Measurements from ENCODE around the gene ZNF3. TPM values are rescaled to one million over a fixed set of nuclear protein-coding genes. Genes with fewer than 3 reads are reported as not detected.

ZNF3 gene
- total RNA-seq, 1 experiment from 2014 or later = 32.9 TPM

DNA sequence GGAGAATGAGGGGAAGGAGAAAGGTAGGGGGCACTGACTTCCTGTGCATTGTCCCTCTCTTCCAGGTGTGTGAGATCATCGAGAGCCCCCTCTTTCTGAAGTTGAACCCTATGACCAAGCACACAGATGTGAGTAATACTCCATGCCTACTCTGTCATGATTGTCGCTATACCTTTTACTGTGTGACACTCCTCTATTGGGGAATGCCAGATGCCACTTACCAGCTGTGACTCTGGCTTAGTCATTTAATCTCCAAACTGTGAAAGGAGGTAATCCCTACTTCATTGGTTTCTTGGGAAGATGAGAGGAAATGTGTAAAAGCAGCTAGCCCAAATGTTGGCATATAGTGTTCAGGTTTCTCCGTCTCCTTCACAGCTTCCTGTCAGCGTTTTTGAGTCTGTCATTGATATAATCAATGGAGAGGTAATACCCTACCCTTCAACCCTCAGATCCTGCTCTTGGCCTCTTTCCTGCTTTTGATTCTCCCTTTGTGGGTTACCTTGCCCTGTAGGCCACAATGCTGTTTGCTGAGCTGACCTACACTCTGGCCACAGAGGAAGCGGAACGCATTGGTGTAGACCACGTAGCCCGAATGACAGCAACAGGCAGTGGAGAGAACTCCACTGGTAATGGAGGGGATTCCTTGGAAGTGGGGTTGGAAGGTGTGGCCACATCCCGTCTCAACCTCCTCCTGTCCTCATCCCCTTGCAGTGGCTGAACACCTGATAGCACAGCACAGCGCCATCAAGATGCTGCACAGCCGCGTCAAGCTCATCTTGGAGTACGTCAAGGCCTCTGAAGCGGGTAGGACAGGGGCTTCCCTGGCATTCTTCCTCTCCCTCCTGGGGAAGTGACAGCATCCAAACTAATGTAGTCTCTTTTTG, 9.2 kb upstream of the ZNF3 start:
- no peaks in the 10 kb centered on the region for H3K27me3 ChIP-seq (ENCODE audit: control insufficient read depth, insufficient read depth, low read length)
- no peaks in the 10 kb centered on the region for H3K9me3 ChIP-seq (ENCODE audit: control insufficient read depth, insufficient read depth, low read depth, low read length)
- ChIA-PET CTCF (no interaction called here), POLR2A (no interaction called here)
- peaks cover 27% of the 10 kb centered on the region for H3K4me1 ChIP-seq (ENCODE audit: control insufficient read depth, insufficient read depth, low read length)
- peaks cover 20% of the 10 kb centered on the region for H3K36me3 ChIP-seq (ENCODE audit: control insufficient read depth, insufficient read depth, low read length)
- intact Hi-C loops (cut with micrococcal nuclease; ENCODE audit: unreplicated experiment) = no loop called here
- no peak for TF ChIP-seq POLR2AphosphoS5 (IDR thresholded peaks at IDR 0.05; ENCODE audit: low read depth, low read length)
- TF ChIP-seq, protein P1, sequence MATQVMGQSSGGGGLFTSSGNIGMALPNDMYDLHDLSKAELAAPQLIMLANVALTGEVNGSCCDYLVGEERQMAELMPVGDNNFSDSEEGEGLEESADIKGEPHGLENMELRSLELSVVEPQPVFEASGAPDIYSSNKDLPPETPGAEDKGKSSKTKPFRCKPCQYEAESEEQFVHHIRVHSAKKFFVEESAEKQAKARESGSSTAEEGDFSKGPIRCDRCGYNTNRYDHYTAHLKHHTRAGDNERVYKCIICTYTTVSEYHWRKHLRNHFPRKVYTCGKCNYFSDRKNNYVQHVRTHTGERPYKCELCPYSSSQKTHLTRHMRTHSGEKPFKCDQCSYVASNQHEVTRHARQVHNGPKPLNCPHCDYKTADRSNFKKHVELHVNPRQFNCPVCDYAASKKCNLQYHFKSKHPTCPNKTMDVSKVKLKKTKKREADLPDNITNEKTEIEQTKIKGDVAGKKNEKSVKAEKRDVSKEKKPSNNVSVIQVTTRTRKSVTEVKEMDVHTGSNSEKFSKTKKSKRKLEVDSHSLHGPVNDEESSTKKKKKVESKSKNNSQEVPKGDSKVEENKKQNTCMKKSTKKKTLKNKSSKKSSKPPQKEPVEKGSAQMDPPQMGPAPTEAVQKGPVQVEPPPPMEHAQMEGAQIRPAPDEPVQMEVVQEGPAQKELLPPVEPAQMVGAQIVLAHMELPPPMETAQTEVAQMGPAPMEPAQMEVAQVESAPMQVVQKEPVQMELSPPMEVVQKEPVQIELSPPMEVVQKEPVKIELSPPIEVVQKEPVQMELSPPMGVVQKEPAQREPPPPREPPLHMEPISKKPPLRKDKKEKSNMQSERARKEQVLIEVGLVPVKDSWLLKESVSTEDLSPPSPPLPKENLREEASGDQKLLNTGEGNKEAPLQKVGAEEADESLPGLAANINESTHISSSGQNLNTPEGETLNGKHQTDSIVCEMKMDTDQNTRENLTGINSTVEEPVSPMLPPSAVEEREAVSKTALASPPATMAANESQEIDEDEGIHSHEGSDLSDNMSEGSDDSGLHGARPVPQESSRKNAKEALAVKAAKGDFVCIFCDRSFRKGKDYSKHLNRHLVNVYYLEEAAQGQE (IDR thresholded peaks at IDR 0.05; ENCODE audit: insufficient read depth in 1 of 2, low read depth in 2 of 2, low read length in 1 of 2) = no peak
- TF ChIP-seq, protein P2, sequence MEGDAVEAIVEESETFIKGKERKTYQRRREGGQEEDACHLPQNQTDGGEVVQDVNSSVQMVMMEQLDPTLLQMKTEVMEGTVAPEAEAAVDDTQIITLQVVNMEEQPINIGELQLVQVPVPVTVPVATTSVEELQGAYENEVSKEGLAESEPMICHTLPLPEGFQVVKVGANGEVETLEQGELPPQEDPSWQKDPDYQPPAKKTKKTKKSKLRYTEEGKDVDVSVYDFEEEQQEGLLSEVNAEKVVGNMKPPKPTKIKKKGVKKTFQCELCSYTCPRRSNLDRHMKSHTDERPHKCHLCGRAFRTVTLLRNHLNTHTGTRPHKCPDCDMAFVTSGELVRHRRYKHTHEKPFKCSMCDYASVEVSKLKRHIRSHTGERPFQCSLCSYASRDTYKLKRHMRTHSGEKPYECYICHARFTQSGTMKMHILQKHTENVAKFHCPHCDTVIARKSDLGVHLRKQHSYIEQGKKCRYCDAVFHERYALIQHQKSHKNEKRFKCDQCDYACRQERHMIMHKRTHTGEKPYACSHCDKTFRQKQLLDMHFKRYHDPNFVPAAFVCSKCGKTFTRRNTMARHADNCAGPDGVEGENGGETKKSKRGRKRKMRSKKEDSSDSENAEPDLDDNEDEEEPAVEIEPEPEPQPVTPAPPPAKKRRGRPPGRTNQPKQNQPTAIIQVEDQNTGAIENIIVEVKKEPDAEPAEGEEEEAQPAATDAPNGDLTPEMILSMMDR (IDR thresholded peaks at IDR 0.05) = no peak
- no peak for TF ChIP-seq TCF7L2 (IDR thresholded peaks at IDR 0.05; ENCODE audit: low read depth, low read length)
- no peak for TF ChIP-seq SIN3A (IDR thresholded peaks at IDR 0.05; ENCODE audit: borderline replicate concordance, insufficient read depth, low read depth, low read length)
- ATAC-seq = no peak
- H3K27ac ChIP-seq (ENCODE audit: low read length) = no peak overlapping the region; the same call in 1 of the 2 replicates
- H3K4me3 ChIP-seq (ENCODE audit: low read depth in 2 of 2, low read length in 2 of 2) = no peak overlapping the region
- in situ Hi-C loops (cut with HindIII; ENCODE audit: low pct_unique_long_range_greater_than_20kb, low sequenced_read_pairs) = no loop called here
- TSS peak; percentile 96 for BruUV-seq (replicated peaks)
- no peak for DNase-seq (ENCODE audit: low read depth, low spot score)

DNA sequence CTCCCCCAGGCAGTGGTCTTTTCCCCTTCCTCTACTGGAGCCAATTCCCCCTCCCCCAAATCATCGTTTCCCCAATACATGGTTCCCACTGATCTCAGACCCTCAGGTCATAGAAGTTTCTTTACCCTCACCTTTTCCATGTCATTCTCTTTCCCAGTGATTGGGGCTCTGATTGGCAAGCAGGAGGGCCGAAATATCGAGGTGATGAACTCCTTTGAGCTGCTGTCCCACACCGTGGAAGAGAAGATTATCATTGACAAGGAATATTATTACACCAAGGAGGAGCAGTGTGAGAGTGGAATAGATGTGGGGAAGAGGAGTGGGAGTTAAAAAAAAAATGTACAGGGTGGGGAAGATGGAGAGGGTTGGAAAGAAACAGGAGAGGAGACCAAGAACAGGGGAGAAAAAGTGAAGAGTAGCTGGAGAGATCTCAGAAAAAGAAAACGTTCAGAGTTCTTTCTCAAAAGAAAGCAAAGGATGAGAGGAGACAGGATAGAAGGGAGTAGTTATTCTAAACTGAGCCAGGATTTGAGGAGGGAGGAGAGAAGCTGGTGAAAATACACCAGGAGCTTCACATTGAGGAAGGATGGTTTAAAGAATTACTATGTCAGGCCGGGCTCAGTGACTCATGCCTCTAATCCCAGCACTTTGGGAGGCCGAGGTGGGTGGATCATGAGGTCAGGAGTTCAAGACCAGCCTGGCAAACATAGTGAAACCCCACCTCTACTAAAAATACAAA, 8.1 kb upstream of the ZNF3 start:
- intact Hi-C loops (cut with micrococcal nuclease; ENCODE audit: unreplicated experiment) = loop anchor here (10.0 kb wide), 1 partner anchor 95 kb away; no protein-coding TSS in a partner anchor
- Histone ChIP-seq H3K27ac (ENCODE audit: low read length) (peak overlapping the region; percentile 96), H3K27me3 (ENCODE audit: control insufficient read depth, insufficient read depth, low read length) (no peaks in the 10 kb centered on the region), H3K4me1 (ENCODE audit: control insufficient read depth, insufficient read depth, low read length) (peaks cover 30% of the 10 kb centered on the region), H3K9me3 (ENCODE audit: control insufficient read depth, insufficient read depth, low read depth, low read length) (no peaks in the 10 kb centered on the region), H3K4me3 (ENCODE audit: low read depth in 2 of 2, low read length in 2 of 2) (peak overlapping the region; percentile 81 to 84), H3K36me3 (ENCODE audit: control insufficient read depth, insufficient read depth, low read length) (peaks cover 9% of the 10 kb centered on the region)
- no peak for TF ChIP-seq SIN3A (IDR thresholded peaks at IDR 0.05; ENCODE audit: borderline replicate concordance, insufficient read depth, low read depth, low read length)
- TF ChIP-seq, protein P1 (IDR thresholded peaks at IDR 0.05; ENCODE audit: insufficient read depth in 1 of 2, low read depth in 2 of 2, low read length in 1 of 2) = no peak
- TF ChIP-seq POLR2AphosphoS5 (IDR thresholded peaks at IDR 0.05; ENCODE audit: low read depth, low read length) = no peak
- no peak for TF ChIP-seq TCF7L2 (IDR thresholded peaks at IDR 0.05; ENCODE audit: low read depth, low read length)
- TF ChIP-seq, protein P2 (IDR thresholded peaks at IDR 0.05) = no peak
- ATAC-seq (no peak), DNase-seq (ENCODE audit: low read depth, low spot score) (no peak)
- ChIA-PET CTCF (no interaction called here), POLR2A (interaction anchor here (0.6 kb wide), 1 partner anchor 12 kb away, joined by 3 read pairs; the partner anchor contains the start of genes AP4M1 and MCM7)
- BruUV-seq (replicated peaks) = no TSS peak
- in situ Hi-C loops (cut with HindIII; ENCODE audit: low pct_unique_long_range_greater_than_20kb, low sequenced_read_pairs) = no loop called here

Measured in Panc1 (cell line).